B cell (primary cell): ENCODE results near the gene BTAF1. TPM values are rescaled to one million over a fixed set of nuclear protein-coding genes. Genes with fewer than 3 reads are reported as not detected.

Experiments used
- ATAC-seq: fragments of 200-7000 bp; cut with Tn5 transposase; one replicate; pipeline ENCODE4 v1.10.0; 2021; ENCODE audit warnings: low read depth, mild to moderate bottlenecking, moderate number of reproducible peaks, moderate library complexity
- CTCF ChIA-PET: fragments of 350-600 bp; sonication (Branson Sonifier 250); formaldehyde crosslinking; loops from one replicate; lab custom pipeline; 2021; ENCODE audit warnings: antibody characterized with exemption, inconsistent platforms; lab: Charles Lee
- POLR2A ChIA-PET: fragments of 350-600 bp; sonication (Branson Sonifier 250); formaldehyde crosslinking; loops from one replicate; lab custom pipeline; 2021; ENCODE audit warnings: antibody characterized with exemption; lab: Charles Lee
- DNase-seq: peaks from one replicate; pipeline ENCODE4 v3.0.0; 2013
- H2AFZ ChIP-seq: 2 replicates; pipeline ENCODE4 v1.6.1; 2012; ENCODE audit warnings: mild to moderate bottlenecking, low read depth, low read length; ENCODE audit not compliant: insufficient read depth, poor library complexity, severe bottlenecking
- H3K27ac ChIP-seq, 2 donors: 1 replicate in 1 of 2; 2 replicates in 1 of 2; pipeline ENCODE4 v1.5.1; 2012 to 2013; ENCODE audit warnings: low read length in 2 of 2, mild to moderate bottlenecking in 2 of 2, moderate library complexity in 1 of 2
- H3K27me3 ChIP-seq, 4 experiments: fragments of 200-600 bp in 1 of 4; sonication (generic) in 1 of 4; replicated peaks in 1 of 4; 1 replicate in 2 of 4; 2 replicates in 2 of 4; pipeline versions ENCODE4 v1.6.1 to v1.7.0; 2013 to 2016; ENCODE audit warnings: low read length in 3 of 4, mild to moderate bottlenecking in 2 of 4, mixed read lengths in 1 of 4, moderate library complexity in 1 of 4; ENCODE audit not compliant: insufficient read depth in 4 of 4, control insufficient read depth in 3 of 4; ENCODE audit errors: control extremely low read depth in 1 of 4
- H3K36me3 ChIP-seq, 2 experiments: replicated peaks in 1 of 2; 1 replicate in 1 of 2; 2 replicates in 1 of 2; pipeline versions ENCODE4 v1.6.1 to v1.7.1; 2013; ENCODE audit warnings: low read length in 1 of 2; ENCODE audit not compliant: insufficient read depth in 2 of 2, control insufficient read depth in 1 of 2; ENCODE audit errors: control extremely low read depth in 1 of 2, extremely low read depth in 1 of 2
- H3K4me1 ChIP-seq, 2 donors: fragments of 200-600 bp in 1 of 2; sonication (generic) in 1 of 2; 1 replicate in 1 of 2; 2 replicates in 1 of 2; pipeline versions ENCODE4 v1.5.1 to v1.6.1; 2013 to 2017; ENCODE audit warnings: low read length in 2 of 2; ENCODE audit not compliant: control insufficient read depth in 2 of 2, insufficient read depth in 2 of 2
- H3K4me2 ChIP-seq: replicated peaks from 2 replicates; pipeline ENCODE3; 2012; ENCODE audit warnings: mild to moderate bottlenecking, low read depth, low read length; ENCODE audit not compliant: poor library complexity, severe bottlenecking
- H3K4me3 ChIP-seq, 5 experiments: fragments of 200-600 bp in 1 of 5; sonication (generic) in 1 of 5; 1 replicate in 3 of 5; 2 replicates in 2 of 5; pipeline versions ENCODE4 v1.5.1 to v1.7.0; 2011 to 2016; ENCODE audit warnings: low read length in 4 of 5, mild to moderate bottlenecking in 4 of 5, low read depth in 2 of 5, control low read depth in 1 of 5, moderate library complexity in 1 of 5; ENCODE audit not compliant: insufficient read depth in 1 of 5; ENCODE audit errors: control extremely low read depth in 1 of 5, extremely low read depth in 1 of 5
- H3K79me2 ChIP-seq: fragments of 200-600 bp; sonication (generic); one replicate; pipeline ENCODE4 v1.6.0; 2016; ENCODE audit warnings: low read length; ENCODE audit not compliant: control insufficient read depth, insufficient read depth
- H3K9ac ChIP-seq: fragments of 200-600 bp; sonication (generic); 2 replicates; pipeline ENCODE4 v1.6.1; 2017; ENCODE audit warnings: mild to moderate bottlenecking, low read length, moderate library complexity
- H3K9me3 ChIP-seq, 3 donors: one replicate each; pipeline versions ENCODE4 v1.6.1 to v1.7.1; 2013; ENCODE audit warnings: low read length in 2 of 3; ENCODE audit not compliant: control insufficient read depth in 2 of 3, insufficient read depth in 1 of 3; ENCODE audit errors: control extremely low read depth in 1 of 3
- H4K20me1 ChIP-seq: 2 replicates; pipeline ENCODE4 v1.6.0; 2012; ENCODE audit warnings: mild to moderate bottlenecking, low read length; ENCODE audit not compliant: insufficient read depth, control insufficient read depth, poor library complexity, severe bottlenecking
- H3K27ac Mint-ChIP-seq: one replicate; pipeline ENCODE4 v1.8.0; 2021; ENCODE audit warnings: mixed read lengths
- H3K27me3 Mint-ChIP-seq: one replicate; pipeline ENCODE4 v1.8.0; 2021; ENCODE audit warnings: mixed read lengths
- H3K4me1 Mint-ChIP-seq: one replicate; pipeline ENCODE4 v1.8.0; 2021; ENCODE audit warnings: mixed read lengths
- H3K4me3 Mint-ChIP-seq: one replicate; pipeline ENCODE4 v1.8.0; 2021; ENCODE audit warnings: mixed read lengths
- H3K9me3 Mint-ChIP-seq: one replicate; pipeline ENCODE4 v1.8.0; 2022; ENCODE audit warnings: mixed read lengths; ENCODE audit not compliant: insufficient read depth
- EZH2 ChIP-seq: IDR thresholded peaks from 2 replicates; pipeline ENCODE4 v1.6.1; 2012; ENCODE audit warnings: borderline replicate concordance, low read depth, mild to moderate bottlenecking, moderate library complexity, low read length; ENCODE audit not compliant: insufficient read depth, poor library complexity, severe bottlenecking
- WGBS: methylation state at CpG from one replicate; pipeline ENCODE4 v1.1.5; 2013; ENCODE audit warnings: missing lambda C conversion rate; ENCODE audit not compliant: insufficient coverage; 5-methylcytosine and 5-hydroxymethylcytosine counted together
- intact Hi-C: fragments of 100-400 bp; cut with micrococcal nuclease; formaldehyde crosslinking; loops from one replicate; pipeline ENCODE4 v1.10.0; 2022
- polyA plus RNA-seq: library from polyadenylated mRNA; depleted of rRNA; stranded (reverse); fragments of >200 nt; gene quantifications from 2 replicates; pipeline ENCODE4 v1.2.3, GENCODE V29; 2012
- small RNA-seq: library from RNA; depleted of rRNA; stranded (forward); fragments of <200 nt; gene quantifications from one replicate; pipeline ENCODE3, GENCODE V24; 2012; ENCODE audit warnings: low replicate concordance, low read depth; ENCODE audit not compliant: insufficient read length
- total RNA-seq, 2 donors: library from RNA; stranded (reverse); fragments of 120-200 nt in 1 of 2; gene quantifications; 1 replicate in 1 of 2; 2 replicates in 1 of 2; pipeline versions ENCODE4 v1.2.3 to v1.2.4, GENCODE V29; 2013 to 2022
- TF ChIP-seq, protein P1 (sequence below): fragments of 200-600 bp; IDR thresholded peaks from one replicate; pipeline ENCODE4 v1.8.0; 2022; ENCODE audit warnings: antibody characterized with exemption, mild to moderate bottlenecking

Gene BTAF1
- total and polyA plus RNA-seq, 2 donors (not counting 1 experiment from before 2014, with no cell fraction given) = 58.2 to 78.1 TPM

DNA sequence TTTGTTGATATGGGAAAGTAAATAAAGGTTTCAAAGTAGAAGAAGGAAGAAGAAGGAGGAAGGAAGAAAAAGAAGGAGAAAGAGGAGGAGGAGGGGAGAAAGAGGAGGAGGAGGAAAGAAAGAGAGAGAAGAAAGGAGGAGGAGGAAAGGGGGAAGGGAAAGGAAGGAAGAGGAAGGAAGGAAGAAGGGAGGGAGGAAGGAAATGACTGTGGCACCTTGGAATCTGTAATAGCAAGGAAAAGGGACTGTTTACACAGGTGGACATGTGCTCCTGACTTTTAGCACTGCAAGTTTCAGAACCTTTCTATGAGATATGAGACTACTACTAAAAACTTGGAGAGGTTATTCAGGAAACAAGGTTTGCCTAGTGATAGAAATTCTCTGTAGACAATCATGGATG is 153.2 kb downstream of the BTAF1 start:
- POLR2A ChIA-PET = no interaction called here
- H3K27ac Mint-ChIP-seq = no peak overlapping the region
- DNase-seq (no peak), ATAC-seq (no peak)
- intact Hi-C loops = no loop called here
- no peaks in the 10 kb centered on the region for H3K9me3 Mint-ChIP-seq
- Histone ChIP-seq H3K36me3 (peaks cover 6 to 15% of the 10 kb centered on the region in 2 experiments), H3K79me2 (no peaks in the 10 kb centered on the region), H3K4me2 (no peak overlapping the region), H3K9me3 (no peaks in the 10 kb centered on the region), H3K4me1 (no peaks in the 10 kb centered on the region), H4K20me1 (no peaks in the 10 kb centered on the region), H3K27me3 (no peaks in the 10 kb centered on the region), H3K4me3 (no peak overlapping the region), H3K9ac (no peak overlapping the region), H2AFZ (no peak overlapping the region), H3K27ac (no peak overlapping the region)
- TF ChIP-seq, protein P1, sequence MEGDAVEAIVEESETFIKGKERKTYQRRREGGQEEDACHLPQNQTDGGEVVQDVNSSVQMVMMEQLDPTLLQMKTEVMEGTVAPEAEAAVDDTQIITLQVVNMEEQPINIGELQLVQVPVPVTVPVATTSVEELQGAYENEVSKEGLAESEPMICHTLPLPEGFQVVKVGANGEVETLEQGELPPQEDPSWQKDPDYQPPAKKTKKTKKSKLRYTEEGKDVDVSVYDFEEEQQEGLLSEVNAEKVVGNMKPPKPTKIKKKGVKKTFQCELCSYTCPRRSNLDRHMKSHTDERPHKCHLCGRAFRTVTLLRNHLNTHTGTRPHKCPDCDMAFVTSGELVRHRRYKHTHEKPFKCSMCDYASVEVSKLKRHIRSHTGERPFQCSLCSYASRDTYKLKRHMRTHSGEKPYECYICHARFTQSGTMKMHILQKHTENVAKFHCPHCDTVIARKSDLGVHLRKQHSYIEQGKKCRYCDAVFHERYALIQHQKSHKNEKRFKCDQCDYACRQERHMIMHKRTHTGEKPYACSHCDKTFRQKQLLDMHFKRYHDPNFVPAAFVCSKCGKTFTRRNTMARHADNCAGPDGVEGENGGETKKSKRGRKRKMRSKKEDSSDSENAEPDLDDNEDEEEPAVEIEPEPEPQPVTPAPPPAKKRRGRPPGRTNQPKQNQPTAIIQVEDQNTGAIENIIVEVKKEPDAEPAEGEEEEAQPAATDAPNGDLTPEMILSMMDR = no peak
- no peak for TF ChIP-seq EZH2
- no peaks in the 10 kb centered on the region for H3K4me1 Mint-ChIP-seq
- no peak overlapping the region for H3K4me3 Mint-ChIP-seq
- CTCF ChIA-PET = no interaction called here
- no peaks in the 10 kb centered on the region for H3K27me3 Mint-ChIP-seq

DNA sequence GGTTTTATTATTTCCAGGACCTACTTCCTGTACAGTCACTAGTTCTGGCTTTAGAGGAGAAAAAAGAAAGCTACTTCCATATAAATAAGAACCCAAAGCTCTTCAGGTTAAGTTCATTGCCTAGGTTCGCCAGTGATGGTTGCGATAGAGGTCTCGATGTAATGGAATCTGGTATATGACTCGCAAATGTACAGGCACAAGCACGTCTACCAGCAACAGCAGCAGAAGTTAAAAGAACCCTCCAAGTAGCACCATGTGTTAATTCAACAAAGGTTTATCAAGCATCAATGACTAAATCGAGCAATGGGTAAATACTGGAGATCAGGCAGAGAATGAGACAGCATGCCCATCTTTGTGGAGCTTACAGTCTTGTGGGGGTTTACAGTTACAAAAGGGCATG is 155.4 kb downstream of the BTAF1 start:
- Histone ChIP-seq H2AFZ (no peak overlapping the region), H3K27ac (no peak overlapping the region), H3K27me3 (no peaks in the 10 kb centered on the region), H3K4me1 (no peaks in the 10 kb centered on the region), H3K36me3 (peaks cover 6 to 15% of the 10 kb centered on the region in 2 experiments), H3K79me2 (no peaks in the 10 kb centered on the region), H3K4me2 (no peak overlapping the region), H3K4me3 (no peak overlapping the region), H3K9me3 (no peaks in the 10 kb centered on the region), H4K20me1 (no peaks in the 10 kb centered on the region), H3K9ac (no peak overlapping the region)
- peaks cover 7% of the 10 kb centered on the region for H3K4me1 Mint-ChIP-seq
- DNase-seq (no peak), ATAC-seq (no peak)
- 100% methylated on average over 1 of the region's 6 CpGs for WGBS
- intact Hi-C loops = no loop called here
- ChIA-PET POLR2A (no interaction called here), CTCF (interaction anchor here (1.8 kb wide), 1 partner anchor 9 kb away, joined by 6 read pairs; no protein-coding TSS in a partner anchor)
- TF ChIP-seq EZH2 = no peak
- TF ChIP-seq, protein P1 = no peak
- no peaks in the 10 kb centered on the region for H3K9me3 Mint-ChIP-seq
- H3K27ac Mint-ChIP-seq = no peak overlapping the region
- no peak overlapping the region for H3K4me3 Mint-ChIP-seq
- no peaks in the 10 kb centered on the region for H3K27me3 Mint-ChIP-seq

Small RNA genes within 50 kb of the gene (small RNA-seq; reads per million reads assigned to genes)
- gene AL359198.2 (not detected), gene RF00402 (not detected)

Other genes starting within 250 kb of the BTAF1 start
- 45.8 and 48.1 TPM in 2 replicates for gene TNKS2, start 125.3 kb upstream of the BTAF1 start, total RNA-seq
- 17.5 and 26.4 TPM in 2 replicates for gene TNKS2, start 125.3 kb upstream of the BTAF1 start, polyA plus RNA-seq
- gene FGFBP3, start 14.3 kb upstream of the BTAF1 start, total RNA-seq = 3.4 and 4.5 TPM in 2 replicates
- 0.56 and 0.58 TPM in 2 replicates for gene FGFBP3, start 14.3 kb upstream of the BTAF1 start, polyA plus RNA-seq